ENCODE measurements around the gene C6orf132.
"Not testable (repeated sequence)": the region's sequence is repeated elsewhere in the genome, so short reads cannot be mapped to it uniquely, and the experiment has no call there.

Gene C6orf132, protein sequence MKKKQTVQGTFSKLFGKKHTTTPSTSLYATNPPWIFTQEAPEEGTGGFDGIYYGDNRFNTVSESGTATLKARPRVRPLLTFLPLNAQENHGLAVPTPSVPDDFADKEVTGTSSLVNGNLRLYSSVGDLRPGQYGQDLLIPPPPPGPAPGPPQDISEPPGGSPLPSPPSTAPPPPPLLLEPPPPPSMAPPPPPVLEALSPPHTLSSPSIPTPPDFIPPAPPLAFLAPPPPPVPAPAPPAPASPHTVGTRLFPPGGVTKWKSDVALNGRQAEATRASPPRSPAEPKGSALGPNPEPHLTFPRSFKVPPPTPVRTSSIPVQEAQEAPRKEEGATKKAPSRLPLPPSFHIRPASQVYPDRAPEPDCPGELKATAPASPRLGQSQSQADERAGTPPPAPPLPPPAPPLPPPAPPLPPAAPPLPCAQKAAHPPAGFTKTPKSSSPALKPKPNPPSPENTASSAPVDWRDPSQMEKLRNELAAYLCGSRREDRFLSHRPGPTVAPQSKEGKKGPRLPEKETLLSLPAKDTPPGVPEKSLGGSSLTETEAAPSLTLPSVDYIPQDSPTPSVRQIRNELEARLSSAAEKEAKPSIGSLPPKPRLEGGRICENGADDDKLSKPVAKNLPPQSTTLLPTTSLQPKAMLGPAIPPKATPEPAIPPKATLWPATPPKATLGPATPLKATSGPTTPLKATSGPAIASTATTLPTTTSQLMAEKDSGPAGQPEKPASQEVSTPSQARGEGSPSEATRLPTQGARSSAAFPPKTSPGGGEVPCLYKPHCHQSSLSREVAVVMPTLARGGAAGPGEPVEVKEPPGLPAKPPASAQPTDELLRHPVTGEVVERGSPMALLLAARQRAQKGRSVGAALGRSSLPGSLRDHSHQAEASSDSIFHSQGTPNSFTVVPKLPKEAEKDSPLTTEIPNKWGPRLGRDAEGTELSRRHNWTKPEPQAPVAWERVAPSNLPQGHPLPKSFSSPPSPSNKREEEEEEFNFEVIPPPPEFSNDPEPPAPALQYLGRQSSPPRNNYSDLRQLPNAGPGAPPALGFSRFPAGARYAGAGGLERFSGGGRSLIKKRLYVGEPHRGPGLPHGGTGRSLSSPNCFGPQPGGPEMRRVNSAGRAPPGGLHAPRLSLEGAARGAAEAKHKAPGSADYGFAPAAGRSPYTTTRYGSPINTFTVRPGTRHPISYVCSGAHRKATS

DNA sequence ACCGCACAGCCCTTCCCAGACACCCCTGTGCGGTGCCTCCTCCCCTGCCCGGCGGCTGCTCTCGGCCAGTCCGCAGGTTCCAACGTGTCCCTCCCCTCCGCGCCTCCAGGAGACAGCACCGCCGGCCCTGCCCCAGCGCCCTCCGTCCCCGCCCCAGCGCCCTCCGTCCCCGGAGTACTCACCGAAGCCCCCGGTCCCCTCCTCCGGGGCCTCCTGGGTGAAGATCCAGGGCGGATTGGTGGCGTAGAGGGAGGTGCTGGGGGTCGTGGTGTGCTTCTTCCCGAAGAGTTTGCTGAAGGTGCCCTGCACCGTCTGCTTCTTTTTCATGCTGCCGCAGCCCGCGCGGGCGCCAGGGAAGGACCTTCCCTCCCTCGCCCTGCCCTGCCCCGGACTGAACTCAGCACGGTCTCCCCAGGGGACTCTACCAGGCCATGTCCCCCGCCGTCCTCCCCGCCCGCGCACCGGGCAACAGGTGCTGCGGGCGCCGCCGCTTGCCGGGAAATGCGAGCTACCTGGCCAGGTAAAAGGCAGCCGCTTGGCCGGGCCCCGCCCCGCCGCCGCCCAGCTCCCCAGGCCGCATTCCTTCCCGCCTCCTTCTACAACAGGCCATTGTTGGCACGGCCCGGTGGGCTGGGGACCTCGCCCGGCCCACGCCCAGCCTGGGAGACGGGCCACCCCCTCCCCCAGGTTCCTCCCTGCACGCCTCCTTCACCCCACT lies at the start of gene C6orf132:
Gene C6orf132, minus strand, starts transcription at position 503 of the 718 bp plus-strand sequence. Its CDS starts 176 bp downstream, at position 327.
- DNase-seq: no peak

DNA sequence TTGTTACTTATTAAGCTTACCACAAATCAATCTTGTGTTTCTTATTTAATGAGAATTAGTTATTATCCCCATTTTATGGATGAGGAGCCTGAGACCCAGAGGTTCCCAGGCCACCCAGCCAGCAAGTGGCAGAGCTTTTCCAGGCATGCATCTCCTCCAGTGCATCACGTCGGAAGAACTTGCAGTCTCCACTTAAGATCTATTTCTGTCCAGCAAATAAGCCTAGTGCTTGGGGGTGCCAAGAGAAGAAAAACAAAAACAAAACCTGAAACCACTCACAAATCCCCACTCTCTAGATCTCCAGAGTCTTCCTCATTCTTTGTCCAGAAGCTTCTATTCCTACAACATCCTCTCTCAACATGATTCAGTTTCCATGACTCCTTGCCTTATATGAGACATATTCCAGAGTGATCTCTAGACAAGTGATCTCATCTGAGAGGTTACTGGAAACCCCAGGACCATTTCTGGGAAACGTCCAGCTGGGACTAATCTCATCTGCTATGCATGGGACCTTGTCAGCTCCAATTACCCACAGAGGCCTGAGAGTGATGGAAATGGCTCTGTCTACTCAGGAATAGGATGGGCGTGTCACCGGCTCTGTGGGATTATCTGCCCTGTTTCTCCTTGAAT lies 48.2 kb upstream of the C6orf132 start:
- no peak for DNase-seq

DNA sequence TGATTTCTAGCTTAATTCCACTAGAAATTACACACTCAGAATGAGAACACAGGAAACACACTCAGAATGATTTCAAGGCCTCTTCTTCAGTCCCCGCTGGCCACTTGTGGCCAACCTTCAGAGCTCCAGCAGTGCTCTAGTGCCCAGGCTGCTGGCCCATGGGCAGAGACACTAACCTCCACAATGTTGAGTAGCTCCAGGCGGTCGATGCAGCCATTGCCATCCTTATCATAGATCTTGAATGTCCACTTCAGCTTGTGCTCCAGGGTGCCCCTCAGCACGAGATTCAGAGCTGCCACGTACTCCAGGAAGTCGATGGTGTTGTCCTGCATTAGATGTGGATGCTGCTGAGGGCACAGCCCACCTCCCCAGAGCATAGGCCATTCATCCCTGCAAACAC lies 46.0 kb upstream of the C6orf132 start:
- no peak for DNase-seq

GRCh38 chr6:42185597-42185996 lies 43.2 kb upstream of the C6orf132 start:
- DNase-seq: no peak

- no peak for DNase-seq
Observed at GRCh38 chr6:42184475-42184874, 42.1 kb upstream of the C6orf132 start.

GRCh38 chr6:42182101-42182500 lies 39.7 kb upstream of the C6orf132 start:
- no peak for DNase-seq

- no peak for DNase-seq
Observed at GRCh38 chr6:42179945-42180313, 37.5 kb upstream of the C6orf132 start.

DNA sequence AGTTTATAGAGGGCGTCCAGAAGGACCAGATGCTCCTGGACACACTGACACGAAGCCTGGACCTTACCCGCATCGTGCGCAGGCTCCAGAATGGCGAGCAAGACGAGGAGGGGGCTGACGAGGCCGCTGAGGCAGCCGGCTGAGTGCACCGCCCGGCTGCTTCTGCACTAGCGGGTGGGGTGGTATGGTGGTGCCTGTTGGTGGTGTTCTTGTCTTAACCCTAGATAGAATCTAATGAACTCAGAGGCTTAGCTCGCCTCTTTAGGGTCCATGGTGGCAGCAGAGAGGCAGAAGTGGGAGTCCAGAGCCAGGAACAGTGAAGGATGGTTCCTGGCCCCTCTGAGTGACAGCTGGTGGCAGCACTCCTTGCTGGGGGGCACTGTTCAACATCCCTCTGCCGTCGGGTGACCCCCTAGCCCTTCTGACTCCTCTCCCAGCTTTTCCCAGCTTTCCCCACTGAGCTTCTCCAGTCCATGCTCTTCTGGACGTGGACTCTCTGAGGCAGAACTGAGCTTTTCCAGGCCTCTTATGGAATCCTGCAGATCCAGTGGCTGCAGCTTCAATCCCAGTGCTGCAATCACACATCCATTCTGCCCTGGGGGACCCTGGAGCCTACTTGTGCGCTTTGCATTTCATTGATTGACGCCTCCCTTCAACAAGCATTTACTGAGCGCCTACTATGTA lies 37.0 kb upstream of the C6orf132 start:
- DNase-seq: no peak

- peak; percentile 12 for DNase-seq
Observed at GRCh38 chr6:42177514-42178364, 35.3 kb upstream of the C6orf132 start.

GRCh38 chr6:42176981-42177380 lies 34.6 kb upstream of the C6orf132 start:
- no peak for DNase-seq

- DNase-seq: no peak
Observed at GRCh38 chr6:42175860-42176259, 33.4 kb upstream of the C6orf132 start.

DNA sequence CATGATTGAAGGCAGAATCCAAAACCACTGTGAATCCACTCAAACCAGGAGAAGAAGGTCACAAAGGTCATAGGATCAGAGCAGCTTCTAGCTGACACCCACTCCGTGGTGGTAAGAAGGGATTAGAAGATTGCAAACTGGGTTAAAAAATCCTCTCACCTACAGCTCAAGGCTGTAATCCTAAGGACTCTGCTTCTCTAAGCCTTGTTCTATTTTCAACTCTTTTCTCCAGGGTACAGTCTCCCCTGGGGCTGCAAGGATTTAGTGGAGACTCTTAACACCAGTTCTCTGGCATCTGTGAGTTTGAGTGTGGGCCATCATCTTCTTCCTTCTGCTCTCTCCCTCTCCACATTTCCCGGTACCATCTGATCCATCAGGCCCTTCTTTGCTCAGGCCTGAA lies 30.7 kb upstream of the C6orf132 start, which contains the start of gene GUCA1A:
Gene GUCA1A, plus strand, starts transcription at position 264 of the 400 bp plus-strand sequence. CDS start 250 bp downstream, outside the sequence.
- DNase-seq: no peak

GRCh38 chr6:42171813-42172581 lies 29.6 kb upstream of the C6orf132 start:
- no peak for DNase-seq

DNA sequence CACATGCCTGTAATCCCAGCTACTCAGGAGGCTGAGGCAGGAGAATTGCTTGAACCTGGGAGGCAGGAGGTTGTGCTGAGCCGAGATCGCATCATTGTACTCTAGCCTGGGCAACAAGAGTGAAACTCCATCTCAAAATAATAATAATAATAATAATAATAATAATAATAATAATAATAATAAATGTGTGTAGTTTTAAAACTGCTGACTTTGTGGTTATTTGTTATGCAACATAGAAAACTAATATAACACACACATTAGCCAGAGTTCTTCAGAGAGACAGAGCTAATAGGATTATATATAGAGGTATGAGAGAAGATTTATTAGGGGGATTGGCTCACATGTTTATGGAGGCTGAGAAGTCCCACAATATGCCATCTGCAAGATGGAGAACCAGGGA lies 27.4 kb upstream of the C6orf132 start:
- DNase-seq: not testable (repeated sequence)

DNA sequence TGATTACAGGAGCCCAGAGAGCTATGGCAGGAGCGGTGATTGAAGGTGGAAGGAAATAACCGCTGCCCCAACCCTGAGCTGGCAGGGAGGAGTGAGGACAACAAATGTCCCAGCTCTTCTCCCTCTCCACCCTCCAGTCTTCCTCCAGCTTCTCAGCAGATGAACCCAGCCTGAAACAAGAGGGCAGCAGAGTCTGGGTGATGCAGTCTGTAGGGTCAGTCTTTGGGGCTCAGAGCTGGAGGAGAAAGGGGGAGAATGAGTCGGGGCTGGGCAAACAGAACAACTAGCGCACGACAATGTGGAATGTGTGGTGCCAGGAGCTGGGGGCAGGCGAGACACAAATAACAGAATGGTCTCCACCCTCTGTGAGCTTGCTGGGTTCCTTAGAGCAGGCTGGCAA lies 26.2 kb upstream of the C6orf132 start:
- DNase-seq: no peak

GRCh38 chr6:42166444-42167141 lies 24.2 kb upstream of the C6orf132 start:
- DNase-seq: peak; percentile 77

DNA sequence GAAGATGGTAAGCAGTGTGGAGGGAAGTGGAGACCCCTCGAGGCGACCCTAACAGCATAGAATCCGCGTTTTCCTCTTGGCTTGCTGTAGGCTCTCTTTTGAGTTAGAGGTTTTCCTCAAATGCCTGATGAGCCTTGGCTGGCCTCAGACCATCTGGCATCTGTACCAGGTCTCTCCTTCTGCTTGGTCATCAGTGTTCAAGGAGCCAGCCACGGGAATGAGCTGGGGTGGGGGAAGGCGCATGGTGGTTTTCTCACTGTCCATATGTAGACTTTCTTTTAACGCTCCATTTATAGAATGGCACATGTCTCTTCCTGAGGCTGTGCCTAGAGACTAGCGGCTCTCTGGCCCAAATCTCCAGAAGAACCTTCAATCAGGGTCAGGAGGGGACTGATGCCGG lies 22.6 kb upstream of the C6orf132 start:
- DNase-seq: no peak

DNA sequence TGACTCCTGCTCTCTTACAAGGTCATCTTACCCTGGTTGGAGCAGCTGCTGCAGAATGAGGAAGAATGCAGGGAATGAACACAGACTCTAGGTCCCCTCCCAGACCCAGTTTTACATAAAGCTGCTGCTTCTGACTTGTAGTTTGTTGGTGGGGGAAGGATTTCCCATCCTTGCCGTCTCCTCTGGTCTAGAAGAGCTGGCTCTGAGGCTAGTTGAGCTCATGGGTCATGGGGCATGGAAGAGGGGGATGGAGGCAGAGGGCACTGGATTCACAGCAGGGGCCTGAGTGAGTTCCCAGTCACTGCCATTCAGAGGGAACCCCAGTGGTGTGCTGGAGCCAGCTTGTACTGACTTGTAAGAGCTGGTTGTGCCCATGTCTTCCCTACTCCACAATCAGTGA lies 21.6 kb upstream of the C6orf132 start:
- DNase-seq: no peak

GRCh38 chr6:42162812-42163211 lies 20.4 kb upstream of the C6orf132 start:
- DNase-seq: no peak

All from activated naive CD4-positive, alpha-beta T cell treated with Interleukin-2 at 50 U/mL for 16 hours (primary cell).